ENCODE measurements around the gene AFAP1L1. TPM values are rescaled to one million over a fixed set of nuclear protein-coding genes. Genes with fewer than 3 reads are reported as not detected.

AFAP1L1 gene
- total RNA-seq, 1 donor from 2014 or later, result 32.7 TPM

GRCh38 chr5:149273950-149274349 is 2.3 kb downstream of the AFAP1L1 start:
- no peak for ATAC-seq
- no peak overlapping the region for H3K27ac ChIP-seq

DNA sequence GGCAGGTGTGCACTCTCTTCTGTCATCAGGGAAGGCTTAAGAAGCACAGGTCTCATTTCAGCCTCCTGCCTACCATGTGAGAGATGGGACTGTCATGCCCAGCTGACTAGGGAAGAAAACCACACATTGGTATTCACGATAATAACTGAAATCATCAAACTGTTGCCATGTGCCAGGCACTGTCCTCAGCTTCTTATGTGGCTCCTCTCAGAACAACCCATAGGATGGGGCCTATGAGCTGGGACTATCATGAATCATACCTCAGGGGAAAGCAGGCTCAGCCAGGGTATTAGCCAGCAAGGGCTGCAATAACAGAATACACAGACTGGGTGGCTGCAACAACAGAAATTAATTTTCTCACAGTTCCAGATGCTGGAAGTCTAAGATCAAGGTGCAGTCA is 3.3 kb downstream of the AFAP1L1 start:
- H3K27ac ChIP-seq, result no peak overlapping the region
- TF ChIP-seq, protein P1, sequence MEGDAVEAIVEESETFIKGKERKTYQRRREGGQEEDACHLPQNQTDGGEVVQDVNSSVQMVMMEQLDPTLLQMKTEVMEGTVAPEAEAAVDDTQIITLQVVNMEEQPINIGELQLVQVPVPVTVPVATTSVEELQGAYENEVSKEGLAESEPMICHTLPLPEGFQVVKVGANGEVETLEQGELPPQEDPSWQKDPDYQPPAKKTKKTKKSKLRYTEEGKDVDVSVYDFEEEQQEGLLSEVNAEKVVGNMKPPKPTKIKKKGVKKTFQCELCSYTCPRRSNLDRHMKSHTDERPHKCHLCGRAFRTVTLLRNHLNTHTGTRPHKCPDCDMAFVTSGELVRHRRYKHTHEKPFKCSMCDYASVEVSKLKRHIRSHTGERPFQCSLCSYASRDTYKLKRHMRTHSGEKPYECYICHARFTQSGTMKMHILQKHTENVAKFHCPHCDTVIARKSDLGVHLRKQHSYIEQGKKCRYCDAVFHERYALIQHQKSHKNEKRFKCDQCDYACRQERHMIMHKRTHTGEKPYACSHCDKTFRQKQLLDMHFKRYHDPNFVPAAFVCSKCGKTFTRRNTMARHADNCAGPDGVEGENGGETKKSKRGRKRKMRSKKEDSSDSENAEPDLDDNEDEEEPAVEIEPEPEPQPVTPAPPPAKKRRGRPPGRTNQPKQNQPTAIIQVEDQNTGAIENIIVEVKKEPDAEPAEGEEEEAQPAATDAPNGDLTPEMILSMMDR (IDR thresholded peaks at IDR 0.05), result no peak
- H3K9me3 ChIP-seq, result no peaks in the 10 kb centered on the region
- ATAC-seq, result no peak
- no peak overlapping the region for H3K4me3 ChIP-seq
- DNase-seq, result no peak
- H3K27me3 ChIP-seq, result peaks cover 6% of the 10 kb centered on the region
- H3K4me1 ChIP-seq, result peaks cover 18% of the 10 kb centered on the region
- intact Hi-C loops (cut with DNase I), result no loop called here
- H3K36me3 ChIP-seq, result no peaks in the 10 kb centered on the region

More at GRCh38 chr5:149273950-149274349, 2.3 kb downstream of the AFAP1L1 start:
- intact Hi-C loops (cut with DNase I), result no loop called here
- TF ChIP-seq, protein P1 (IDR thresholded peaks at IDR 0.05), result no peak
- DNase-seq, result no peak
- peaks cover 6% of the 10 kb centered on the region for H3K27me3 ChIP-seq
- H3K9me3 ChIP-seq, result no peaks in the 10 kb centered on the region
- H3K4me3 ChIP-seq, result peak overlapping the region; percentile 63
- H3K36me3 ChIP-seq, result no peaks in the 10 kb centered on the region
- H3K4me1 ChIP-seq, result peaks cover 18% of the 10 kb centered on the region

- Histone ChIP-seq H3K4me1 (peaks cover 13% of the 10 kb centered on the region), H3K4me3 (no peak overlapping the region), H3K9me3 (no peaks in the 10 kb centered on the region), H3K27me3 (peaks cover 6% of the 10 kb centered on the region), H3K36me3 (no peaks in the 10 kb centered on the region), H3K27ac (peak overlapping the region; percentile 24)
- TF ChIP-seq, protein P1 (IDR thresholded peaks at IDR 0.05), result no peak
- peak; percentile 43 for ATAC-seq
- DNase-seq, result no peak
- intact Hi-C loops (cut with DNase I), result no loop called here
Measured at GRCh38 chr5:149277801-149278200, 6.1 kb downstream of the AFAP1L1 start.

GRCh38 chr5:149278451-149279210 is 7.0 kb downstream of the AFAP1L1 start:
- TF ChIP-seq, protein P1 (IDR thresholded peaks at IDR 0.05), result no peak
- no peaks in the 10 kb centered on the region for H3K27me3 ChIP-seq
- H3K9me3 ChIP-seq, result no peaks in the 10 kb centered on the region
- no peak for DNase-seq
- no peaks in the 10 kb centered on the region for H3K36me3 ChIP-seq
- peak overlapping the region; percentile 24 for H3K27ac ChIP-seq
- ATAC-seq, result peak; percentile 78
- peaks cover 11% of the 10 kb centered on the region for H3K4me1 ChIP-seq
- intact Hi-C loops (cut with DNase I), result no loop called here
- no peak overlapping the region for H3K4me3 ChIP-seq

GRCh38 chr5:149279661-149280060 is 8.0 kb downstream of the AFAP1L1 start:
- no peak overlapping the region for H3K27ac ChIP-seq
- H3K36me3 ChIP-seq, result no peaks in the 10 kb centered on the region
- TF ChIP-seq, protein P1 (IDR thresholded peaks at IDR 0.05), result no peak
- peaks cover 19% of the 10 kb centered on the region for H3K4me1 ChIP-seq
- ATAC-seq, result peak; percentile 33
- no peaks in the 10 kb centered on the region for H3K9me3 ChIP-seq
- H3K4me3 ChIP-seq, result no peak overlapping the region
- intact Hi-C loops (cut with DNase I), result no loop called here
- DNase-seq, result no peak
- H3K27me3 ChIP-seq, result no peaks in the 10 kb centered on the region

All from upper lobe of right lung (tissue), 1 donor.